HL-60/S4 (cell line): ENCODE measurements around the gene RBM11.
"Not testable (repeated sequence)": the region's sequence is repeated elsewhere in the genome, so short reads cannot be mapped to it uniquely, and the experiment has no call there.

Experiments used
- in situ Hi-C: fragments of 300-500 bp; cut with MboI; formaldehyde crosslinking; loops from 2 replicates; pipeline ENCODE4 v1.14.3; 2022; ENCODE audit warnings: low sequenced_read_pairs

RBM11 gene

GRCh38 chr21:14215971-14216641 is at the start of gene RBM11:
TSS of gene RBM11 (plus strand) at chr21:14216157. CDS start at chr21:14216187, 30 bp downstream.
- in situ Hi-C loops = no loop called here

GRCh38 chr21:14166463-14167223 is 49.3 kb upstream of the RBM11 start:
- in situ Hi-C loops = not testable (repeated sequence)

- in situ Hi-C loops = no loop called here
Measured at GRCh38 chr21:14206222-14206621, 9.7 kb upstream of the RBM11 start.

- in situ Hi-C loops = no loop called here
Measured at GRCh38 chr21:14210738-14211137, 5.2 kb upstream of the RBM11 start, which contains the start of gene LIPI. TSS of gene LIPI (minus strand) at chr21:14210955. CDS start at chr21:14210845, 110 bp downstream.

- in situ Hi-C loops = no loop called here
Measured at GRCh38 chr21:14213164-14213563, 2.8 kb upstream of the RBM11 start.

GRCh38 chr21:14223365-14223764 is 7.4 kb downstream of the RBM11 start:
- in situ Hi-C loops = no loop called here

GRCh38 chr21:14229399-14229798 is 13.4 kb downstream of the RBM11 start:
- in situ Hi-C loops = no loop called here

GRCh38 chr21:14235101-14235500 is 19.1 kb downstream of the RBM11 start:
- in situ Hi-C loops = no loop called here

GRCh38 chr21:14236180-14236579 is 20.2 kb downstream of the RBM11 start:
- in situ Hi-C loops = no loop called here

- in situ Hi-C loops = no loop called here
Measured at GRCh38 chr21:14239281-14239680, 23.3 kb downstream of the RBM11 start.

- in situ Hi-C loops = no loop called here
Measured at GRCh38 chr21:14241297-14241696, 25.3 kb downstream of the RBM11 start.

- in situ Hi-C loops = no loop called here
Measured at GRCh38 chr21:14243461-14243860, 27.5 kb downstream of the RBM11 start.

- in situ Hi-C loops = no loop called here
Measured at GRCh38 chr21:14243874-14244273, 27.9 kb downstream of the RBM11 start.

GRCh38 chr21:14244911-14245310 is 29.0 kb downstream of the RBM11 start:
- in situ Hi-C loops = no loop called here

GRCh38 chr21:14245711-14246110 is 29.8 kb downstream of the RBM11 start:
- in situ Hi-C loops = no loop called here

- in situ Hi-C loops = no loop called here
Measured at GRCh38 chr21:14251336-14251735, 35.4 kb downstream of the RBM11 start.

GRCh38 chr21:14259747-14260146 is 43.8 kb downstream of the RBM11 start:
- in situ Hi-C loops = no loop called here

GRCh38 chr21:14260174-14260764 is 44.3 kb downstream of the RBM11 start:
- in situ Hi-C loops = no loop called here

- in situ Hi-C loops = no loop called here
Measured at GRCh38 chr21:14262039-14262438, 46.1 kb downstream of the RBM11 start.

- in situ Hi-C loops = no loop called here
Measured at GRCh38 chr21:14263879-14264278, 47.9 kb downstream of the RBM11 start.

GRCh38 chr21:14265023-14265422 is 49.1 kb downstream of the RBM11 start:
- in situ Hi-C loops = no loop called here

- in situ Hi-C loops = no loop called here
Measured at GRCh38 chr21:14267076-14267475, 51.1 kb downstream of the RBM11 start.
